Endodermal cell (in vitro differentiated cells): ENCODE data around the gene MYH7. TPM values are rescaled to one million over a fixed set of nuclear protein-coding genes. Genes with fewer than 3 reads are reported as not detected.

Source experiments
- DNase-seq: peaks from one replicate; pipeline ENCODE4 v3.0.0-alpha.2; 2017
- H3K27ac ChIP-seq: 2 replicates; pipeline ENCODE4 v1.5.1; 2013; ENCODE audit warnings: mild to moderate bottlenecking, low read depth, low read length, moderate library complexity
- H3K27me3 ChIP-seq: 2 replicates; pipeline ENCODE4 v1.6.1; 2013; ENCODE audit warnings: mild to moderate bottlenecking, low read length, moderate library complexity; ENCODE audit not compliant: insufficient read depth, control insufficient read depth, poor library complexity, severe bottlenecking
- H3K36me3 ChIP-seq: 2 replicates; pipeline ENCODE4 v1.7.0; 2013; ENCODE audit warnings: mild to moderate bottlenecking, low read length, moderate library complexity; ENCODE audit not compliant: control insufficient read depth, insufficient read depth
- H3K4me1 ChIP-seq: one replicate; pipeline ENCODE4 v1.7.0; 2013; ENCODE audit warnings: low read length; ENCODE audit not compliant: control insufficient read depth, insufficient read depth
- H3K4me3 ChIP-seq: 2 replicates; pipeline ENCODE4 v1.5.1; 2013; ENCODE audit warnings: mild to moderate bottlenecking, low read length, moderate library complexity
- H3K9ac ChIP-seq: 2 replicates; pipeline ENCODE4 v1.6.1; 2013; ENCODE audit warnings: mild to moderate bottlenecking, low read length, moderate library complexity; ENCODE audit not compliant: poor library complexity, severe bottlenecking; ENCODE audit errors: extremely low read depth
- H3K9me3 ChIP-seq: 2 replicates; pipeline ENCODE4 v1.6.1; 2013; ENCODE audit warnings: mild to moderate bottlenecking, low read length, moderate library complexity; ENCODE audit not compliant: control insufficient read depth
- H3K27ac Mint-ChIP-seq: 2 replicates; pipeline ENCODE4 v1.8.0; 2020; ENCODE audit warnings: mixed read lengths
- H3K27me3 Mint-ChIP-seq: 2 replicates; pipeline ENCODE4 v1.8.0; 2021; ENCODE audit warnings: mild to moderate bottlenecking, mixed read lengths; ENCODE audit not compliant: insufficient read depth
- H3K36me3 Mint-ChIP-seq: 2 replicates; pipeline ENCODE4 v1.8.0; 2020; ENCODE audit warnings: low read depth, mixed read lengths
- H3K4me1 Mint-ChIP-seq: 2 replicates; pipeline ENCODE4 v1.8.0; 2020; ENCODE audit warnings: mixed read lengths
- H3K4me3 Mint-ChIP-seq: 2 replicates; pipeline ENCODE4 v1.8.0; 2020; ENCODE audit warnings: mild to moderate bottlenecking, moderate library complexity, mixed read lengths
- H3K9me3 Mint-ChIP-seq: 2 replicates; pipeline ENCODE4 v1.8.0; 2020; ENCODE audit warnings: mild to moderate bottlenecking, mixed read lengths
- CTCF ChIP-seq: fragments of 200-600 bp; sonication (generic); conservative IDR thresholded peaks from 2 replicates; pipeline ENCODE4 v1.5.0; 2021; ENCODE audit warnings: antibody characterized with exemption, mild to moderate bottlenecking
- WGBS, 2 experiments: methylation state at CpG; one replicate each; pipeline versions ENCODE4 v1.1.5 to v1.1.7; 2013; ENCODE audit warnings: missing lambda C conversion rate in 2 of 2, mixed read lengths in 1 of 2; ENCODE audit not compliant: insufficient coverage in 1 of 2, insufficient read length in 1 of 2; 5-methylcytosine and 5-hydroxymethylcytosine counted together
- total RNA-seq, 2 donors: library from RNA; stranded (reverse); fragmentation: NEBNext Ultra II Directional in 1 of 2; extraction: Animal tissue kit (Norgen Biotek cat#: 25700) in 1 of 2; gene quantifications; 2 replicates in 1 of 2; 3 replicates in 1 of 2; pipeline ENCODE4 v1.2.1, GENCODE V29; 2021

MYH7 gene
- total RNA-seq, 2 donors from 2014 or later: 0.55 TPM; not detected in 1

DNA sequence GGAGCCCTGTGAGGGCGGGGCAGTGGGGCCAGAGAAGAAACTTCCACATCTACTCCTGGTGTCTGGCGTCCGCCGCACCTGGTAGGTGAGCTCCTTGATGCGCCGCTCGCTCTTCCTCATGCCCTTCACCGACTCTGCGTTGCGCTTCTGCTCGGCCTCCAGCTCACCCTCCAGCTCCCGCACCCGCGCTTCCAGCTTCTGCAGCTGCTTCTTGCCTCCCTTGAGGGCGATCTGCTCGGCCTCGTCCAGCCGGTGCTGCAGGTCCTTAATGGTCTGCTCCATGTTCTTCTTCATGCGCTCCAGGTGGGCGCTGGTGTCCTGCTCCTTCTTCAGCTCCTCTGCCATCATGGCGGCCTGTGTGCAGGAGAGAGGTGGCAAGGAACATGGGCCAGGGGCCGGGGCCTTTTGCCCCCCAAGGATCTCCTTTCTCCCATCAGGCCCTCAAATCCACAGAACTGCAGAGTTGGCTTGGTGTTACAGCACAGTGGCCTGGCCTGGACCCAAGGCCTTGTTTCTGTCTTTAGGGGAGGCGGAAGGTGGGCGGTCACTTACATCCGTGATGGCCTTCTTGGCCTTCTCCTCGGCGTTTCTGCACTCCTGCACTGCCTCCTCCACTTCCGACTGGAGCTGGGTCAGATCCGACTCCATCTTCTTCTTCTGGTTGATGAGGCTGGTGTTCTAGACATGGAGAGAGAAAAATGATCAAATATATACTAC, 50.9 kb downstream of the MYH7 start:
- H3K4me1 ChIP-seq: no peaks in the 10 kb centered on the region
- Mint-ChIP-seq H3K27ac (no peak overlapping the region), H3K4me1 (no peaks in the 10 kb centered on the region), H3K27me3 (peaks cover 38% of the 10 kb centered on the region), H3K36me3 (no peaks in the 10 kb centered on the region), H3K9me3 (no peaks in the 10 kb centered on the region), H3K4me3 (no peak overlapping the region)
- WGBS, 2 experiments: 93 to 98% methylated on average over 17 to 29 of the region's 29 CpGs
- no peak overlapping the region for H3K27ac ChIP-seq
- no peaks in the 10 kb centered on the region for H3K9me3 ChIP-seq
- no peaks in the 10 kb centered on the region for H3K27me3 ChIP-seq
- H3K9ac ChIP-seq: no peak overlapping the region
- no peak for TF ChIP-seq CTCF
- no peak overlapping the region for H3K4me3 ChIP-seq
- H3K36me3 ChIP-seq: no peaks in the 10 kb centered on the region
- DNase-seq: no peak

DNA sequence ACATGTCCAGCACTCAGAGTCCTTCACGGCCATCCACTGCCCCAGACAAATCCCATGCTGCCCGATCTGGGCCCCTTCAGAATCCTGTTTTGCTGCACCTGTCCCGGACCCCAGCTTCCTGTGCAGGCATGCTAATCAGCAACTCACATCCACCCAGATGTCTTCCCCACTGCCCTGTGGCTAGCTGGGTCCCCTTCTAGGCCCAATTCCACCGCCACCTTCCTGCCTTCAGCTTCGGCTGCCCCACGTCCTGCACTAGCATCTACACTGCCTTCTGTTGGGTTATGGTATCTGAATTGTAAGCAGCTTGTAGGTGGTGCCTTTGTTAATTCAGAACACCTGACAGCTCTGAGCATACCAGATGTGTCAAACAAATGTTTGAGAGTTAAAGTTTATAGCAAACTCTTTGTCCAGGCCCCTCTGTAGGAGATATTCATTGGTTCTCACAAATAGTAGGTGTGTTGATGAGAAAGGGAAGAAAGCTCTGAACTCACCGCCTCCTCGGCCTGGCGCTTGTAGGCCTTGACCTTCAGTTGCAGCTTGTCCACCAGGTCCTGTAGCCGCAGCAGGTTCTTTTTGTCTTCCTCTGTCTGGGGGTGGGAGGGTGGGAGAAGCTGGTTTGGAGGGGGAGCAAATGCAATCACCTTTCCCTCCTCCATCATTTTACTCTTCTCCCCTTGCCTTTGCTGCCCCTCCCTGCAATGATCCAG, 52.6 kb downstream of the MYH7 start:
- H3K36me3 Mint-ChIP-seq: no peaks in the 10 kb centered on the region
- no peaks in the 10 kb centered on the region for H3K27me3 ChIP-seq
- no peak for DNase-seq
- H3K9ac ChIP-seq: no peak overlapping the region
- WGBS, 2 experiments: 90 to 93% methylated on average over 2 to 9 of the region's 10 CpGs
- H3K9me3 Mint-ChIP-seq: no peaks in the 10 kb centered on the region
- no peaks in the 10 kb centered on the region for H3K4me1 Mint-ChIP-seq
- peak overlapping the region; percentile 6 for H3K27ac Mint-ChIP-seq
- no peaks in the 10 kb centered on the region for H3K36me3 ChIP-seq
- H3K27ac ChIP-seq: no peak overlapping the region
- H3K27me3 Mint-ChIP-seq: peaks cover 40% of the 10 kb centered on the region
- H3K9me3 ChIP-seq: no peaks in the 10 kb centered on the region
- H3K4me3 ChIP-seq: no peak overlapping the region
- no peaks in the 10 kb centered on the region for H3K4me1 ChIP-seq
- no peak for TF ChIP-seq CTCF
- H3K4me3 Mint-ChIP-seq: no peak overlapping the region

DNA sequence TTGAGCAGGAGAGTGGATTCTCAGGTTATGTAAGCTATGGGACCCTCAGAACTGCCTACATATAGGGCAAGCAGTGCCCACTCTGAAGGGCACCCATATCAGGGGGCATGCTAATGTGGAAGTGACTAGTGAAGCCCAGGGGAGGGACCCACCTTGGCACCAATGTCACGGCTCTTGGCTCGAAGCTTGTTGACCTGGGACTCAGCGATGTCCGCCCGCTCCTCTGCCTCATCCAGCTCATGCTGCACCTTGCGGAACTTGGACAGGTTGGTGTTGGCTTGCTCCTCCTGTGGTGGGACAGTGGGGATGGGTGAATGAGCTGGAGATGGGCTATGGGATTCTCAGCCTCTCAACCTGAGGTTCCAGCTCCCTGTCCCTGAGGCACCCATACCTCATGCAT, 53.2 kb downstream of the MYH7 start:
- H3K27me3 ChIP-seq: no peaks in the 10 kb centered on the region
- DNase-seq: no peak
- no peak overlapping the region for H3K9ac ChIP-seq
- no peaks in the 10 kb centered on the region for H3K9me3 ChIP-seq
- H3K9me3 Mint-ChIP-seq: no peaks in the 10 kb centered on the region
- H3K4me3 ChIP-seq: no peak overlapping the region
- no peaks in the 10 kb centered on the region for H3K4me1 ChIP-seq
- TF ChIP-seq CTCF: no peak
- H3K36me3 Mint-ChIP-seq: no peaks in the 10 kb centered on the region
- H3K4me1 Mint-ChIP-seq: no peaks in the 10 kb centered on the region
- H3K27ac ChIP-seq: no peak overlapping the region
- no peak overlapping the region for H3K4me3 Mint-ChIP-seq
- no peaks in the 10 kb centered on the region for H3K36me3 ChIP-seq
- WGBS, 2 experiments: 94 to 100% methylated on average over 3 to 6 of the region's 6 CpGs
- H3K27me3 Mint-ChIP-seq: peaks cover 44% of the 10 kb centered on the region
- H3K27ac Mint-ChIP-seq: no peak overlapping the region
